Panc1 (cell line): ENCODE measurements around the gene ALK.

Source experiments
- CTCF ChIP-seq: fragments of 450-650 bp; IDR thresholded peaks from 2 replicates; pipeline ENCODE4 v1.5.1; 2017; ENCODE audit warnings: mild to moderate bottlenecking
- TCF7L2 ChIP-seq: IDR thresholded peaks from 2 replicates; pipeline ENCODE4 v1.6.1; 2011; ENCODE audit warnings: mild to moderate bottlenecking, low read depth, low read length, inconsistent platforms

GRCh38 chr2:29218550-29219125, 702.7 kb downstream of the ALK start:
- TF ChIP-seq CTCF: no peak
- TF ChIP-seq TCF7L2: no peak
